ENCODE measurements around the gene UBR4.

DNA sequence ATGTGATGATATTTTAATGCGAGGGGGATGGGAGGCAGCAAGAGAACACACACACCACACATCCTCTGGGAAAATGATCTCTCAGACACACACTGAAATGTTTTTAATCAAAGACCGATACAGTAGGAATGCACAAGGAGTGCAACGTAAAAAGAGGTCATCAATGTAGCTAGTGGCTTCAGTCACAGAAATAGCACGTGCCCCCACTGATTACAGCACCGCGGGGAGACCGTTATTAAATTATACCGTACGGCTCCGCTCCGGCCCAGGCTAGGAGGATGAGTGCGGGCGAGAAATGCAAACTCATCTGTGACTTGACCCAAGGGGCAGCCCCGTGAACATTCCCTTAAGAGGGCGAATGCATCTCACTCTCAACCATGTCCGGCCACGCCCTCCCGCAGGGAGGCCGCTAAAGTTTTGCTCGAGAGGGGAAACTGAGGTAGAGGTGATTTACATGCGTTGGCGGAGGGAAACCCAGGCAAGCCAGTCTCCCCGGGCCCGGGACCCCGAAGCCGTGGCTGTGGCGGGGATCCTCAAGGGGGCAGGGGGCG is 552 bp downstream of the UBR4 start:
- TF ChIP-seq POLR2AphosphoS5 (IDR thresholded peaks at IDR 0.05; ENCODE audit: low read depth, low read length) = no peak
- TF ChIP-seq POLR2A (IDR thresholded peaks at IDR 0.05; ENCODE audit: low read depth, low read length) = no peak
